C4-2B (cell line): ENCODE results near the gene TFG.

ENCODE experiments used
- CTCF ChIP-seq: fragments of 450-650 bp; conservative IDR thresholded peaks from 2 replicates; pipeline ENCODE4 v1.5.1; 2017; ENCODE audit warnings: mild to moderate bottlenecking
- ZFX ChIP-seq: fragments of 450-650 bp; IDR thresholded peaks from 2 replicates; pipeline ENCODE4 v1.6.1; 2017

DNA sequence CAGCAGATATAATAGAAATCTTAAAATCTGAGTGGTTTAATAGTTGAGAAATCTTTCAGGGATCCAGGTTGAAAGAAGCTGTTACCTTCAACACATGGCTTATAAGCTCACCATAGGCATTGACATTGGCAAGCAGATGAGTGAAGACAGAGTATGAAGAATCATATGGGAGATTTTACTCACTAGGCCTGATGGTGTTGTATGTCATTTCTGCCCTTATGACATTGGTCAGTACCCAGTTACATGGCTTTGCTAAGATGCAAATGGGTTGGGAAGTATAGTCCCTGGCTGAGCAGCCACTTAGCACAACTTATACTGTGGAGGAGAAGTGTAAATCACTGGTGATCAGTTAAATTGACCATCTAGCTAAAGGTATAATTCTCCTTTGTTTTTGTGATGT, 5.9 kb downstream of the TFG start:
- TF ChIP-seq CTCF (no peak), ZFX (no peak)
